ENCODE measurements around the gene NHEJ1.

NHEJ1 gene

DNA sequence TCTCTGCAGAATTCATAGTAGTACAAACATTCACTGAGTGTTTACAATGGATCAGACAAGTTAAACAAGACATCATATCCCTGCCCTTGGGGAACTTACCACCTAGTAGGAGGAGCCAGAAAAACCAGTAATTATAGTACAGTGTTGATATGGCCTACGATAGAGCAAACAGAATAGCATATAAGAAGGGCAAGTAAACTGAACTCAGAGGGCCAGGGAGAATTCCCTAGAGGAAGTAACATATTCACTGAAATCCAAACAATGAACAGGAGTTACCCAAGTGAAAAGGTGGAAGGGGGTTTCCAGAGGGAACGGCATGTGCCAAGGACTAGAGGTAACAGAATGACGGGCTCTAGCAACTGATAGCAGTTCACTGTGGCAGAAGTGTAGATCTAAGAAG lies 34.1 kb downstream of the NHEJ1 start:
- Histone ChIP-seq H3K9me3 (ENCODE audit: control insufficient read depth, low read length) (no peaks in the 10 kb centered on the region), H3K36me3 (ENCODE audit: control insufficient read depth, insufficient read depth, low read length, severe bottlenecking) (no peaks in the 10 kb centered on the region), H3K27me3 (replicated peaks; ENCODE audit: control insufficient read depth, insufficient read depth, low read length) (no peaks in the 10 kb centered on the region), H3K9ac (ENCODE audit: low read length) (no peak overlapping the region), H3K4me3 (ENCODE audit: low read length) (no peak overlapping the region), H3K4me1 (ENCODE audit: control insufficient read depth, insufficient read depth, low read length) (peaks cover 18% of the 10 kb centered on the region)
- DNase-seq (ENCODE audit: low read depth), result no peak

- peaks cover 18% of the 10 kb centered on the region for H3K4me1 ChIP-seq (ENCODE audit: control insufficient read depth, insufficient read depth, low read length)
- no peaks in the 10 kb centered on the region for H3K27me3 ChIP-seq (replicated peaks; ENCODE audit: control insufficient read depth, insufficient read depth, low read length)
- no peaks in the 10 kb centered on the region for H3K36me3 ChIP-seq (ENCODE audit: control insufficient read depth, insufficient read depth, low read length, severe bottlenecking)
- DNase-seq (ENCODE audit: low read depth), result no peak
- H3K9ac ChIP-seq (ENCODE audit: low read length), result no peak overlapping the region
- no peaks in the 10 kb centered on the region for H3K9me3 ChIP-seq (ENCODE audit: control insufficient read depth, low read length)
- H3K4me3 ChIP-seq (ENCODE audit: low read length), result no peak overlapping the region
These were observed 34.7 kb downstream of the NHEJ1 start for GRCh38 chr2:219125886-219126270.

- Histone ChIP-seq H3K27me3 (replicated peaks; ENCODE audit: control insufficient read depth, insufficient read depth, low read length) (no peaks in the 10 kb centered on the region), H3K36me3 (ENCODE audit: control insufficient read depth, insufficient read depth, low read length, severe bottlenecking) (no peaks in the 10 kb centered on the region), H3K4me3 (ENCODE audit: low read length) (no peak overlapping the region), H3K4me1 (ENCODE audit: control insufficient read depth, insufficient read depth, low read length) (peaks cover 18% of the 10 kb centered on the region), H3K9me3 (ENCODE audit: control insufficient read depth, low read length) (no peaks in the 10 kb centered on the region), H3K9ac (ENCODE audit: low read length) (no peak overlapping the region)
- DNase-seq (ENCODE audit: low read depth), result peak; percentile 27
These were observed 35.3 kb downstream of the NHEJ1 start for GRCh38 chr2:219125225-219125885.

GRCh38 chr2:219124381-219125110 lies 36.1 kb downstream of the NHEJ1 start:
- Histone ChIP-seq H3K36me3 (ENCODE audit: control insufficient read depth, insufficient read depth, low read length, severe bottlenecking) (no peaks in the 10 kb centered on the region), H3K27me3 (replicated peaks; ENCODE audit: control insufficient read depth, insufficient read depth, low read length) (no peaks in the 10 kb centered on the region), H3K9ac (ENCODE audit: low read length) (no peak overlapping the region), H3K4me3 (ENCODE audit: low read length) (no peak overlapping the region), H3K9me3 (ENCODE audit: control insufficient read depth, low read length) (no peaks in the 10 kb centered on the region), H3K4me1 (ENCODE audit: control insufficient read depth, insufficient read depth, low read length) (peaks cover 18% of the 10 kb centered on the region)
- no peak for DNase-seq (ENCODE audit: low read depth)

- no peaks in the 10 kb centered on the region for H3K9me3 ChIP-seq (ENCODE audit: control insufficient read depth, low read length)
- no peak overlapping the region for H3K4me3 ChIP-seq (ENCODE audit: low read length)
- H3K9ac ChIP-seq (ENCODE audit: low read length), result no peak overlapping the region
- H3K27me3 ChIP-seq (replicated peaks; ENCODE audit: control insufficient read depth, insufficient read depth, low read length), result no peaks in the 10 kb centered on the region
- H3K36me3 ChIP-seq (ENCODE audit: control insufficient read depth, insufficient read depth, low read length, severe bottlenecking), result no peaks in the 10 kb centered on the region
- DNase-seq (ENCODE audit: low read depth), result no peak
- H3K4me1 ChIP-seq (ENCODE audit: control insufficient read depth, insufficient read depth, low read length), result peaks cover 18% of the 10 kb centered on the region
These were observed 37.1 kb downstream of the NHEJ1 start for GRCh38 chr2:219123356-219124135.

GRCh38 chr2:219122202-219122980 lies 38.2 kb downstream of the NHEJ1 start:
- Histone ChIP-seq H3K9me3 (ENCODE audit: control insufficient read depth, low read length) (no peaks in the 10 kb centered on the region), H3K27me3 (replicated peaks; ENCODE audit: control insufficient read depth, insufficient read depth, low read length) (peaks cover 6% of the 10 kb centered on the region), H3K4me3 (ENCODE audit: low read length) (no peak overlapping the region), H3K36me3 (ENCODE audit: control insufficient read depth, insufficient read depth, low read length, severe bottlenecking) (no peaks in the 10 kb centered on the region), H3K9ac (ENCODE audit: low read length) (no peak overlapping the region), H3K4me1 (ENCODE audit: control insufficient read depth, insufficient read depth, low read length) (peaks cover 18% of the 10 kb centered on the region)
- DNase-seq (ENCODE audit: low read depth), result no peak

GRCh38 chr2:219120082-219120481 lies 40.5 kb downstream of the NHEJ1 start:
- Histone ChIP-seq H3K4me1 (ENCODE audit: control insufficient read depth, insufficient read depth, low read length) (peaks cover 9% of the 10 kb centered on the region), H3K27me3 (replicated peaks; ENCODE audit: control insufficient read depth, insufficient read depth, low read length) (peaks cover 7% of the 10 kb centered on the region), H3K36me3 (ENCODE audit: control insufficient read depth, insufficient read depth, low read length, severe bottlenecking) (no peaks in the 10 kb centered on the region), H3K9ac (ENCODE audit: low read length) (no peak overlapping the region), H3K4me3 (ENCODE audit: low read length) (no peak overlapping the region), H3K9me3 (ENCODE audit: control insufficient read depth, low read length) (no peaks in the 10 kb centered on the region)
- DNase-seq (ENCODE audit: low read depth), result no peak

DNA sequence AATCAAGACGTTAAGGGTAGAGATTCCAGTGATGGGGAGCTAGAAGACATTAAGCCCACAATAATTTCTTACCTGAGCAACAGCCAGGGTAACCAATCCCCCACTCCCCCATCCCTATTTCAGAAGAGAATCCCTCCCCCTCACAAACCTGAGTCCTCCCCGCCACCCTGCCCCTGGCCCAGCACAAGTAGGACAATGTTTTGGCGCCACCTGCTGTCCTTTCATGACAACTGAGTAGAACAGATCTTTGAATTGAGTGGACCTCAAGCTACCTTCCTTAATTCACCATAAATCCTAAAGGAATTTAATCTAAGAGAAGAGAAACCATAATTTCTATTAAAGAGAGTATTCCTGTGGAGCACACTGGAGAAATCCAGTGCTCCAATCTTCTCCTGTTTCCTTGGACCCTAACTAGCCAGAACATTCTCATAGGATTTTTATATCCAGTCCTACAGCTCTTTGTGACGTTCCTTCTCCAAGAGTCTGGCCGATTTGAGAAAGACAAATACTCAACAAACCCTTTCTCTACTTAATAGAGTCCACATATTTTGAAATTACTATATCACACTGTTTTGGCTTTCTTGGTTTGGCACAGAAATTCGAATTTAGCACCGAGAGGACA lies 41.1 kb downstream of the NHEJ1 start:
- Histone ChIP-seq H3K9ac (ENCODE audit: low read length) (no peak overlapping the region), H3K27me3 (replicated peaks; ENCODE audit: control insufficient read depth, insufficient read depth, low read length) (peaks cover 7% of the 10 kb centered on the region), H3K9me3 (ENCODE audit: control insufficient read depth, low read length) (no peaks in the 10 kb centered on the region), H3K4me1 (ENCODE audit: control insufficient read depth, insufficient read depth, low read length) (peaks cover 3% of the 10 kb centered on the region), H3K4me3 (ENCODE audit: low read length) (no peak overlapping the region), H3K36me3 (ENCODE audit: control insufficient read depth, insufficient read depth, low read length, severe bottlenecking) (no peaks in the 10 kb centered on the region)
- peak; percentile 83 for DNase-seq (ENCODE audit: low read depth)

DNA sequence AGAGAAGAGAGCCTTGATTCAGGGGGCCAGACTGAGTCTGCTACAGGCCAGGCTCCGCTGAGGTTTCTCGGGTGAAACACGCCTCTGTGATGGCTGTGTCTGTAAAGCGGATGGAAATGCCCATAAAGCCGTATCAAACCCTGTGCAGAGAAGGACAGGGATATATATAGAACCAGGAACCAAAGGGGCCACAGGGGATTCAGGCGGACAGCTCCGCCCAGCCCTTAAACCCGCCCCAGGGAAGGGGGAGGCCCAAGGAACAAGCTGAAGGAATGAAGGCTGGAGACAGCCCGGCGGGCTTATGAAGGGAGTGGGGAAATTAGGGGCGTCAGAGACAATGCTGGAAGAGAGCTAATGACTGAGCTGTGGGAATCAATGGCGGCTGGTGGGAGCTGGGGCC lies 42.1 kb downstream of the NHEJ1 start:
- no peak overlapping the region for H3K9ac ChIP-seq (ENCODE audit: low read length)
- no peaks in the 10 kb centered on the region for H3K36me3 ChIP-seq (ENCODE audit: control insufficient read depth, insufficient read depth, low read length, severe bottlenecking)
- no peaks in the 10 kb centered on the region for H3K9me3 ChIP-seq (ENCODE audit: control insufficient read depth, low read length)
- H3K27me3 ChIP-seq (replicated peaks; ENCODE audit: control insufficient read depth, insufficient read depth, low read length), result peaks cover 7% of the 10 kb centered on the region
- H3K4me3 ChIP-seq (ENCODE audit: low read length), result no peak overlapping the region
- no peak for DNase-seq (ENCODE audit: low read depth)
- no peaks in the 10 kb centered on the region for H3K4me1 ChIP-seq (ENCODE audit: control insufficient read depth, insufficient read depth, low read length)

DNA sequence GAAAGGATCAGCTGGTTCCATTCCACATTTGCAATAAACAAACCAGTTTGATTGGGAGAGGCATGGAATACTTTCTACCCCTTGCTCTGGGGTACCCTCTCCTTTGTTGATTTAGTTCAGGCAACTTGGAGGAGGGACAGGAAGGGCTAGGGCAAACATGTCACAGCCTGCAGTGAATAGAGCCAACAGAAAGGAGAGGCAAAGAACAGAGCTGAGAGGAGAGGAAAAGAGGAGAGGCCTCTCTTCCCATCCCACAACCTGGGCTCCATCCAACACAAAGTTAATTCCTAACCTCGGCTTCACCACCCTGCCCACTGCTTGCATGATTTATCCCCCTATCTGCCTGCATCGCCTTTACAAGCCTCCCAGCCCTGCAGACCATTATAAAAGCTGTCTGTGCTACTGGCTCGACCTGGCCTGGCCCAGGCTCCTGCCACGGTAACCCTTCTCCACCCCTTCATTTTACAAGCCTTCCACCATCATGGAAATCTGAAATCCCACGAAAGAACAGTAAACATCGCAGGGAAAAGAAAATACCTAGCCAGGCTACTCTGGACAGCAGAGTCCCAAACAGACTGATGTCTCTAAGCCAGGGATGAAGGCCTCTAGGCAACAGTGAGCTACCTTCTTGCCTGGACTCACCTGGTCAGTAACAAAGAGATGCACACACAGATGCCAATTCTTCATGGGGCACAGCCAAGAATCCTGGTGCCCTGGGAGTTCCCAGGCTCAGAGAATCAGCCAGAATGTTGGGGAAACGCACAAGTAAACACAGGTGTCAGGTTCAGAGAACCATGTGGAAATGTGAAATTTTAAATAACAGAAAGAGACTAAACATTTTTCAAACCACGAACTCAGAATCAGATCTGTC lies 43.6 kb downstream of the NHEJ1 start:
- Histone ChIP-seq H3K9me3 (ENCODE audit: control insufficient read depth, low read length) (no peaks in the 10 kb centered on the region), H3K36me3 (ENCODE audit: control insufficient read depth, insufficient read depth, low read length, severe bottlenecking) (no peaks in the 10 kb centered on the region), H3K27me3 (replicated peaks; ENCODE audit: control insufficient read depth, insufficient read depth, low read length) (peaks cover 7% of the 10 kb centered on the region), H3K4me3 (ENCODE audit: low read length) (no peak overlapping the region), H3K9ac (ENCODE audit: low read length) (no peak overlapping the region), H3K4me1 (ENCODE audit: control insufficient read depth, insufficient read depth, low read length) (no peaks in the 10 kb centered on the region)
- no peak for DNase-seq (ENCODE audit: low read depth)
